HG02798 (cell line): Measurements from ENCODE around the gene INCENP.
"Not testable (repeated sequence)": the region's sequence is repeated elsewhere in the genome, so short reads cannot be mapped to it uniquely, and the experiment has no call there.

ENCODE experiments used
- ATAC-seq: cut with Tn5 transposase; IDR thresholded peaks from one replicate; pipeline ENCODE4 v1.9.1; 2021; ENCODE audit warnings: mild to moderate bottlenecking; ENCODE audit not compliant: unreplicated experiment, poor library complexity

INCENP gene

GRCh38 chr11:62123669-62124185, at the start of gene INCENP:
INCENP (plus strand) TSS chr11:62124011; CDS start chr11:62128162, 4,151 bp downstream.
- peak; percentile 97 for ATAC-seq

GRCh38 chr11:62075438-62075837, 48.4 kb upstream of the INCENP start:
- ATAC-seq: no peak

GRCh38 chr11:62077132-62077531, 46.7 kb upstream of the INCENP start:
- ATAC-seq: no peak

GRCh38 chr11:62081378-62082291, 42.2 kb upstream of the INCENP start:
- ATAC-seq: no peak

- no peak for ATAC-seq
Measured at GRCh38 chr11:62082292-62082657, 41.5 kb upstream of the INCENP start.

GRCh38 chr11:62084801-62085200, 39.0 kb upstream of the INCENP start:
- not testable (repeated sequence) for ATAC-seq

GRCh38 chr11:62087694-62088093, 36.1 kb upstream of the INCENP start:
- ATAC-seq: no peak

- ATAC-seq: no peak
Measured at GRCh38 chr11:62088331-62088933, 35.4 kb upstream of the INCENP start.

GRCh38 chr11:62103141-62103540, 20.7 kb upstream of the INCENP start:
- no peak for ATAC-seq

- ATAC-seq: no peak
Measured at GRCh38 chr11:62103986-62104385, 19.8 kb upstream of the INCENP start.

GRCh38 chr11:62104816-62105653, 18.8 kb upstream of the INCENP start:
- no peak for ATAC-seq

- no peak for ATAC-seq
Measured at GRCh38 chr11:62105667-62106191, 18.1 kb upstream of the INCENP start.

GRCh38 chr11:62108017-62108750, 15.6 kb upstream of the INCENP start:
- ATAC-seq: no peak

- no peak for ATAC-seq
Measured at GRCh38 chr11:62108971-62109404, 14.8 kb upstream of the INCENP start.

- ATAC-seq: no peak
Measured at GRCh38 chr11:62115085-62115694, 8.6 kb upstream of the INCENP start.

GRCh38 chr11:62116451-62116850, 7.4 kb upstream of the INCENP start:
- no peak for ATAC-seq

- ATAC-seq: no peak
Measured at GRCh38 chr11:62119569-62119968, 4.2 kb upstream of the INCENP start.

GRCh38 chr11:62120001-62120400, 3.8 kb upstream of the INCENP start:
- ATAC-seq: no peak

GRCh38 chr11:62120431-62120830, 3.4 kb upstream of the INCENP start:
- ATAC-seq: no peak
